WTC11 (cell line): ENCODE results near the gene SMIM41. TPM values are rescaled to one million over a fixed set of nuclear protein-coding genes. Genes with fewer than 3 reads are reported as not detected.

Experiments
- ATAC-seq: fragments of 200-7000 bp; cut with Tn5 transposase; 2 replicates; pipeline ENCODE4 v1.10.0; 2021; ENCODE audit warnings: mild to moderate bottlenecking, moderate library complexity
- CTCF ChIA-PET: fragments of 300-600 bp; sonication (Branson Sonifier 250); formaldehyde crosslinking; loops from one replicate; lab custom pipeline; 2021; ENCODE audit warnings: antibody characterized with exemption; lab: Charles Lee
- POLR2A ChIA-PET: fragments of 350-600 bp; sonication (Branson Sonifier 250); formaldehyde crosslinking; loops from one replicate; lab custom pipeline; 2021; ENCODE audit warnings: antibody characterized with exemption; lab: Charles Lee
- DNase-seq: peaks from one replicate; pipeline ENCODE4 v3.0.0; 2021; ENCODE audit warnings: low spot score
- H3K27ac Mint-ChIP-seq: 2 replicates; pipeline ENCODE4 v1.8.0; 2021; ENCODE audit warnings: mixed read lengths
- H3K27me3 Mint-ChIP-seq: 2 replicates; pipeline ENCODE4 v1.8.0; 2021; ENCODE audit warnings: low read depth, mild to moderate bottlenecking, moderate library complexity, mixed read lengths
- H3K36me3 Mint-ChIP-seq: 2 replicates; pipeline ENCODE4 v1.8.0; 2021; ENCODE audit warnings: mixed read lengths
- H3K4me1 Mint-ChIP-seq: 2 replicates; pipeline ENCODE4 v1.8.0; 2022; ENCODE audit warnings: mixed read lengths
- H3K4me3 Mint-ChIP-seq: 2 replicates; pipeline ENCODE4 v1.8.0; 2021; ENCODE audit warnings: mild to moderate bottlenecking, moderate library complexity, mixed read lengths
- H3K9me3 Mint-ChIP-seq: 2 replicates; pipeline ENCODE4 v1.8.0; 2021; ENCODE audit warnings: mixed read lengths
- CREB1 ChIP-seq: sonication (generic); formaldehyde crosslinking; IDR thresholded peaks from 2 replicates; pipeline ENCODE4 v1.8.0; 2023; ENCODE audit warnings: mild to moderate bottlenecking, missing genetic modification reagents
- CREM ChIP-seq: sonication (generic); formaldehyde crosslinking; IDR thresholded peaks from 2 replicates; pipeline ENCODE4 v1.8.1; 2022; ENCODE audit warnings: mild to moderate bottlenecking, missing genetic modification reagents, moderate library complexity
- EMX1 ChIP-seq: fragments of 250-450 bp; sonication (Bioruptor Pico); IDR thresholded peaks from 2 replicates; pipeline ENCODE4 v1.8.0; 2021; ENCODE audit warnings: mild to moderate bottlenecking
- FOXJ3 ChIP-seq: sonication (generic); formaldehyde crosslinking; IDR thresholded peaks from 2 replicates; pipeline ENCODE4 v1.9.0; 2021; ENCODE audit warnings: missing genetic modification reagents, mild to moderate bottlenecking, borderline replicate concordance
- HMGA2 ChIP-seq: fragments of 250-450 bp; sonication (Bioruptor Pico); IDR thresholded peaks from 2 replicates; pipeline ENCODE4 v1.4.0; 2021; ENCODE audit warnings: mild to moderate bottlenecking, moderate library complexity
- IRF2 ChIP-seq: sonication (generic); formaldehyde crosslinking; IDR thresholded peaks from 2 replicates; pipeline ENCODE4 v1.8.0; 2022; ENCODE audit warnings: low read depth, missing genetic modification reagents, borderline replicate concordance
- NFYB ChIP-seq: sonication (generic); formaldehyde crosslinking; conservative IDR thresholded peaks from 2 replicates; pipeline ENCODE4 v1.8.0; 2022; ENCODE audit warnings: low read depth, missing genetic modification reagents
- SP1 ChIP-seq: sonication (generic); formaldehyde crosslinking; conservative IDR thresholded peaks from 2 replicates; pipeline ENCODE4 v1.8.1; 2022; ENCODE audit warnings: missing genetic modification reagents
- TCF7 ChIP-seq: sonication (generic); formaldehyde crosslinking; IDR thresholded peaks from 2 replicates; pipeline ENCODE4 v1.8.0; 2022; ENCODE audit warnings: mild to moderate bottlenecking, low read depth, missing genetic modification reagents, moderate library complexity
- ZNF121 ChIP-seq: sonication (generic); formaldehyde crosslinking; IDR thresholded peaks from 2 replicates; pipeline ENCODE4 v1.8.0; 2023; ENCODE audit warnings: missing genetic modification reagents
- ZNF317 ChIP-seq: sonication (generic); formaldehyde crosslinking; IDR thresholded peaks from 2 replicates; pipeline ENCODE4 v1.8.1; 2023; ENCODE audit warnings: low read depth, mild to moderate bottlenecking, moderate library complexity, missing genetic modification reagents, borderline replicate concordance
- ZNF671 ChIP-seq: fragments of 250-450 bp; sonication (Bioruptor Pico); IDR thresholded peaks from 2 replicates; pipeline ENCODE4 v1.8.0; 2021; ENCODE audit warnings: mild to moderate bottlenecking
- total RNA-seq: library from RNA; stranded (reverse); gene quantifications from 3 replicates; pipeline ENCODE4 v1.2.3, GENCODE V29; 2021
- TF ChIP-seq, protein P1 (sequence below): sonication (generic); formaldehyde crosslinking; IDR thresholded peaks from 2 replicates; pipeline ENCODE4 v1.8.0; 2023; ENCODE audit warnings: missing genetic modification reagents, mild to moderate bottlenecking, borderline replicate concordance
- TF ChIP-seq, protein P2 (sequence below): sonication (generic); formaldehyde crosslinking; conservative IDR thresholded peaks from 2 replicates; pipeline ENCODE4 v1.8.1; 2022; ENCODE audit warnings: mild to moderate bottlenecking, missing genetic modification reagents
- TF ChIP-seq, protein P3 (sequence below): fragments of 250-450 bp; sonication (Bioruptor Pico); IDR thresholded peaks from 2 replicates; pipeline ENCODE4 v1.9.0; 2021; ENCODE audit warnings: mild to moderate bottlenecking, borderline replicate concordance
- TF ChIP-seq, protein P4 (sequence below): sonication (generic); formaldehyde crosslinking; IDR thresholded peaks from 2 replicates; pipeline ENCODE4 v1.8.0; 2022; ENCODE audit warnings: mild to moderate bottlenecking, missing genetic modification reagents
- TF ChIP-seq, protein P5 (sequence below): sonication (generic); formaldehyde crosslinking; IDR thresholded peaks from 2 replicates; pipeline ENCODE4 v1.8.0; 2023; ENCODE audit warnings: missing genetic modification reagents
- TF ChIP-seq, protein P6 (sequence below): sonication (generic); formaldehyde crosslinking; IDR thresholded peaks from 2 replicates; pipeline ENCODE4 v1.8.1; 2022; ENCODE audit warnings: mild to moderate bottlenecking, missing genetic modification reagents, moderate library complexity, borderline replicate concordance
- TF ChIP-seq, protein P7 (sequence below): sonication (generic); formaldehyde crosslinking; IDR thresholded peaks from 2 replicates; pipeline ENCODE4 v1.8.1; 2022; ENCODE audit warnings: low read depth, mild to moderate bottlenecking, moderate library complexity, missing genetic modification reagents, borderline replicate concordance
- TF ChIP-seq, protein P8 (sequence below): sonication (generic); formaldehyde crosslinking; IDR thresholded peaks from 2 replicates; pipeline ENCODE4 v1.8.1; 2023; ENCODE audit warnings: mild to moderate bottlenecking, missing genetic modification reagents, moderate library complexity

The SMIM41 gene
- total RNA-seq, 1 experiment from 2014 or later = not detected

DNA sequence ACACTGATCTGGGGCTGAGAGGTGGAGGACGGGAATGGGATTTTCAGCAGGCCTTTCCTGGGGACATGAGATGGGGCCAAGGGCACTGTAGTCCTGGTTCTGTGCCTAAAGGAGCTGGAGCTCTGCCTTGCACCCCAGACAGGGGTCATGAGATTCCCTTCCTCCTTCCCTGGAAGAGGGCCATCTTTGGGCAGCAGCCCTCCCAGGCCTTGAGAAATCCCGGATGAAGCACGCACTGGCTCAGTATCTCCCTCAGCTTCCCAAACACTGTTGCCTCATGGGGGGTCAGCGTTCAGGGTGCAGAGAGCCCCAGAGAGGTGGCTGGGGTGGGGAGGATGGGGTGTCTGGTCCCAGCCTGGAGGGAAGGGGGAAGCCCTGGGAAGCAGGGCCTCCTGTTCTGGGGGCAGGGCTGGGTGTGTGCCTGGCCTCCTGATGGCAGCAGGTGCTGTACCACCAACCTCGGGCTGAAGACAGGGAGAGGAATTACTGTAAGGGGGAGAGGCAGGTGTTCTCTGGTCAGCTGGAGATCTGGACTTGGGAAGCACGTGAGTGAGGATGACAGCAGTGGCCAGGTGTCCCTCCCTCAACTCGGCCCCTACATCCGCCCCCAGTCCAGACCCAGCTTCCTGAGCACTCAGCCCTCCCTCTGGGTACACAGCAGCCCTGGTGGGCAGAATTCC lies 36.7 kb upstream of the SMIM41 start (continued):
- TF ChIP-seq, protein P1, sequence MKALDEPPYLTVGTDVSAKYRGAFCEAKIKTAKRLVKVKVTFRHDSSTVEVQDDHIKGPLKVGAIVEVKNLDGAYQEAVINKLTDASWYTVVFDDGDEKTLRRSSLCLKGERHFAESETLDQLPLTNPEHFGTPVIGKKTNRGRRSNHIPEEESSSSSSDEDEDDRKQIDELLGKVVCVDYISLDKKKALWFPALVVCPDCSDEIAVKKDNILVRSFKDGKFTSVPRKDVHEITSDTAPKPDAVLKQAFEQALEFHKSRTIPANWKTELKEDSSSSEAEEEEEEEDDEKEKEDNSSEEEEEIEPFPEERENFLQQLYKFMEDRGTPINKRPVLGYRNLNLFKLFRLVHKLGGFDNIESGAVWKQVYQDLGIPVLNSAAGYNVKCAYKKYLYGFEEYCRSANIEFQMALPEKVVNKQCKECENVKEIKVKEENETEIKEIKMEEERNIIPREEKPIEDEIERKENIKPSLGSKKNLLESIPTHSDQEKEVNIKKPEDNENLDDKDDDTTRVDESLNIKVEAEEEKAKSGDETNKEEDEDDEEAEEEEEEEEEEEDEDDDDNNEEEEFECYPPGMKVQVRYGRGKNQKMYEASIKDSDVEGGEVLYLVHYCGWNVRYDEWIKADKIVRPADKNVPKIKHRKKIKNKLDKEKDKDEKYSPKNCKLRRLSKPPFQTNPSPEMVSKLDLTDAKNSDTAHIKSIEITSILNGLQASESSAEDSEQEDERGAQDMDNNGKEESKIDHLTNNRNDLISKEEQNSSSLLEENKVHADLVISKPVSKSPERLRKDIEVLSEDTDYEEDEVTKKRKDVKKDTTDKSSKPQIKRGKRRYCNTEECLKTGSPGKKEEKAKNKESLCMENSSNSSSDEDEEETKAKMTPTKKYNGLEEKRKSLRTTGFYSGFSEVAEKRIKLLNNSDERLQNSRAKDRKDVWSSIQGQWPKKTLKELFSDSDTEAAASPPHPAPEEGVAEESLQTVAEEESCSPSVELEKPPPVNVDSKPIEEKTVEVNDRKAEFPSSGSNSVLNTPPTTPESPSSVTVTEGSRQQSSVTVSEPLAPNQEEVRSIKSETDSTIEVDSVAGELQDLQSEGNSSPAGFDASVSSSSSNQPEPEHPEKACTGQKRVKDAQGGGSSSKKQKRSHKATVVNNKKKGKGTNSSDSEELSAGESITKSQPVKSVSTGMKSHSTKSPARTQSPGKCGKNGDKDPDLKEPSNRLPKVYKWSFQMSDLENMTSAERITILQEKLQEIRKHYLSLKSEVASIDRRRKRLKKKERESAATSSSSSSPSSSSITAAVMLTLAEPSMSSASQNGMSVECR (CRISPR knock-in tag) = no peak
- TF ChIP-seq, protein P2, sequence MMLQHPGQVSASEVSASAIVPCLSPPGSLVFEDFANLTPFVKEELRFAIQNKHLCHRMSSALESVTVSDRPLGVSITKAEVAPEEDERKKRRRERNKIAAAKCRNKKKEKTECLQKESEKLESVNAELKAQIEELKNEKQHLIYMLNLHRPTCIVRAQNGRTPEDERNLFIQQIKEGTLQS (CRISPR knock-in tag) = no peak
- TF ChIP-seq, all 79 proteins: peak for 0

DNA sequence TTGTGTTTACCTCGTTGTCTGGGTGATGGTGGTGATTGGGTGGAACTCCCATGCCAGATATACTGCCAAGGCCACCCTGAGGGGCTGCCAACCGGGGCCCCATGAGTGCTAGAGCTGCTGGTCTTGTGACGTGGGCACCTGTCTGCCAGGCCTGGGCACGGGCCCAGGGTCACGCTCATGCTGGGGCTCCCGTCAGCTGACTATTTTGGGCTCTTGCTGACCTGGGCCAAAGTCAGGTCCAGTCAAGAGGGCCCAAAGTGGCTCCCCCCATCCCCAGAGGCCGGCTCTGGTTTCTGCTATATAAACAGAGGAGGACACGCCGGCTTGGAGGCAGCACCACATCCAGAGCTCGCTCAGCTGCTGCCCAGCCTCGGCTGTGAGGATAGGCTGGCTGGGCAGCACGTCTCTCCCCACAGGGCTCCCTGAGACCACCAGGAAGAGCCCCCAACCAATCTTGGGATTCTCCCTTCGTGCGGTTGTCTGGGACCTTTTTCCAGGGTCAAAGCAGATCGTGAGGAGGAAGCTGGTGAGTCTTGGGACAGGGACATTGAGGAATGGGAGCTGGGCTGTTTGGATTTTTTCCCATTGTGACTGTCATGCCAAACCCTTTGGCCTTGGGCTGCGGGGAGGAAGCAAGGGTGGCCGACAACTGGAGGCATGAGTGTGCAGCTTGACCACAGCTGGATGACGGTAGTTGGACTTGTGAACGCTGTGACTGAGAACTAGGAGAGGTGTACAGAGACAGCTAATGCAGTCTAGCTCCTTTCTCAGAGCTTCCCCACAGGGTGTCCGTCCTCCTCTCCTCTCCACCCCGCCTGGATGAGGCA lies 35.9 kb upstream of the SMIM41 start:
- CTCF ChIA-PET = interaction anchor here (0.9 to 6.6 kb wide), 5 partner anchors 12 to 76 kb away, joined by 3 to 57 read pairs (median 4); no protein-coding TSS in a partner anchor
- Mint-ChIP-seq H3K27me3 (peaks cover 15% of the 10 kb centered on the region), H3K4me1 (peaks cover 4% of the 10 kb centered on the region), H3K36me3 (no peaks in the 10 kb centered on the region), H3K9me3 (no peaks in the 10 kb centered on the region), H3K4me3 (no peak overlapping the region), H3K27ac (no peak overlapping the region; the same call in 1 of the 2 replicates)
- ATAC-seq (no peak), DNase-seq (no peak)
- POLR2A ChIA-PET = interaction anchor here (1.4 kb wide), 1 partner anchor 11 kb away, joined by 6 read pairs; no protein-coding TSS in a partner anchor
- TF ChIP-seq, protein P3, sequence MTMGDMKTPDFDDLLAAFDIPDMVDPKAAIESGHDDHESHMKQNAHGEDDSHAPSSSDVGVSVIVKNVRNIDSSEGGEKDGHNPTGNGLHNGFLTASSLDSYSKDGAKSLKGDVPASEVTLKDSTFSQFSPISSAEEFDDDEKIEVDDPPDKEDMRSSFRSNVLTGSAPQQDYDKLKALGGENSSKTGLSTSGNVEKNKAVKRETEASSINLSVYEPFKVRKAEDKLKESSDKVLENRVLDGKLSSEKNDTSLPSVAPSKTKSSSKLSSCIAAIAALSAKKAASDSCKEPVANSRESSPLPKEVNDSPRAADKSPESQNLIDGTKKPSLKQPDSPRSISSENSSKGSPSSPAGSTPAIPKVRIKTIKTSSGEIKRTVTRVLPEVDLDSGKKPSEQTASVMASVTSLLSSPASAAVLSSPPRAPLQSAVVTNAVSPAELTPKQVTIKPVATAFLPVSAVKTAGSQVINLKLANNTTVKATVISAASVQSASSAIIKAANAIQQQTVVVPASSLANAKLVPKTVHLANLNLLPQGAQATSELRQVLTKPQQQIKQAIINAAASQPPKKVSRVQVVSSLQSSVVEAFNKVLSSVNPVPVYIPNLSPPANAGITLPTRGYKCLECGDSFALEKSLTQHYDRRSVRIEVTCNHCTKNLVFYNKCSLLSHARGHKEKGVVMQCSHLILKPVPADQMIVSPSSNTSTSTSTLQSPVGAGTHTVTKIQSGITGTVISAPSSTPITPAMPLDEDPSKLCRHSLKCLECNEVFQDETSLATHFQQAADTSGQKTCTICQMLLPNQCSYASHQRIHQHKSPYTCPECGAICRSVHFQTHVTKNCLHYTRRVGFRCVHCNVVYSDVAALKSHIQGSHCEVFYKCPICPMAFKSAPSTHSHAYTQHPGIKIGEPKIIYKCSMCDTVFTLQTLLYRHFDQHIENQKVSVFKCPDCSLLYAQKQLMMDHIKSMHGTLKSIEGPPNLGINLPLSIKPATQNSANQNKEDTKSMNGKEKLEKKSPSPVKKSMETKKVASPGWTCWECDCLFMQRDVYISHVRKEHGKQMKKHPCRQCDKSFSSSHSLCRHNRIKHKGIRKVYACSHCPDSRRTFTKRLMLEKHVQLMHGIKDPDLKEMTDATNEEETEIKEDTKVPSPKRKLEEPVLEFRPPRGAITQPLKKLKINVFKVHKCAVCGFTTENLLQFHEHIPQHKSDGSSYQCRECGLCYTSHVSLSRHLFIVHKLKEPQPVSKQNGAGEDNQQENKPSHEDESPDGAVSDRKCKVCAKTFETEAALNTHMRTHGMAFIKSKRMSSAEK = no peak
- TF ChIP-seq, protein P4, sequence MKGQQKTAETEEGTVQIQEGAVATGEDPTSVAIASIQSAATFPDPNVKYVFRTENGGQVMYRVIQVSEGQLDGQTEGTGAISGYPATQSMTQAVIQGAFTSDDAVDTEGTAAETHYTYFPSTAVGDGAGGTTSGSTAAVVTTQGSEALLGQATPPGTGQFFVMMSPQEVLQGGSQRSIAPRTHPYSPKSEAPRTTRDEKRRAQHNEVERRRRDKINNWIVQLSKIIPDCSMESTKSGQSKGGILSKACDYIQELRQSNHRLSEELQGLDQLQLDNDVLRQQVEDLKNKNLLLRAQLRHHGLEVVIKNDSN (CRISPR knock-in tag) = no peak
- no peak for TF ChIP-seq ZNF121 (CRISPR knock-in tag)
- no peak for TF ChIP-seq EMX1 (CRISPR knock-in tag)
- TF ChIP-seq CREM = no peak
- TF ChIP-seq SP1 (CRISPR knock-in tag) = no peak
- no peak for TF ChIP-seq NFYB (CRISPR knock-in tag)
- TF ChIP-seq, protein P5, sequence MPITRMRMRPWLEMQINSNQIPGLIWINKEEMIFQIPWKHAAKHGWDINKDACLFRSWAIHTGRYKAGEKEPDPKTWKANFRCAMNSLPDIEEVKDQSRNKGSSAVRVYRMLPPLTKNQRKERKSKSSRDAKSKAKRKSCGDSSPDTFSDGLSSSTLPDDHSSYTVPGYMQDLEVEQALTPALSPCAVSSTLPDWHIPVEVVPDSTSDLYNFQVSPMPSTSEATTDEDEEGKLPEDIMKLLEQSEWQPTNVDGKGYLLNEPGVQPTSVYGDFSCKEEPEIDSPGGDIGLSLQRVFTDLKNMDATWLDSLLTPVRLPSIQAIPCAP = no peak
- no peak for TF ChIP-seq ZNF671 (CRISPR knock-in tag)
- TF ChIP-seq, protein P6, sequence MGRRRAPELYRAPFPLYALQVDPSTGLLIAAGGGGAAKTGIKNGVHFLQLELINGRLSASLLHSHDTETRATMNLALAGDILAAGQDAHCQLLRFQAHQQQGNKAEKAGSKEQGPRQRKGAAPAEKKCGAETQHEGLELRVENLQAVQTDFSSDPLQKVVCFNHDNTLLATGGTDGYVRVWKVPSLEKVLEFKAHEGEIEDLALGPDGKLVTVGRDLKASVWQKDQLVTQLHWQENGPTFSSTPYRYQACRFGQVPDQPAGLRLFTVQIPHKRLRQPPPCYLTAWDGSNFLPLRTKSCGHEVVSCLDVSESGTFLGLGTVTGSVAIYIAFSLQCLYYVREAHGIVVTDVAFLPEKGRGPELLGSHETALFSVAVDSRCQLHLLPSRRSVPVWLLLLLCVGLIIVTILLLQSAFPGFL = no peak
- TF ChIP-seq ZNF317 (CRISPR knock-in tag) = no peak
- TF ChIP-seq, protein P7, sequence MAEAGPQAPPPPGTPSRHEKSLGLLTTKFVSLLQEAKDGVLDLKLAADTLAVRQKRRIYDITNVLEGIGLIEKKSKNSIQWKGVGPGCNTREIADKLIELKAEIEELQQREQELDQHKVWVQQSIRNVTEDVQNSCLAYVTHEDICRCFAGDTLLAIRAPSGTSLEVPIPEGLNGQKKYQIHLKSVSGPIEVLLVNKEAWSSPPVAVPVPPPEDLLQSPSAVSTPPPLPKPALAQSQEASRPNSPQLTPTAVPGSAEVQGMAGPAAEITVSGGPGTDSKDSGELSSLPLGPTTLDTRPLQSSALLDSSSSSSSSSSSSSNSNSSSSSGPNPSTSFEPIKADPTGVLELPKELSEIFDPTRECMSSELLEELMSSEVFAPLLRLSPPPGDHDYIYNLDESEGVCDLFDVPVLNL (CRISPR knock-in tag) = no peak
- TF ChIP-seq HMGA2 = no peak
- TF ChIP-seq, protein P8, sequence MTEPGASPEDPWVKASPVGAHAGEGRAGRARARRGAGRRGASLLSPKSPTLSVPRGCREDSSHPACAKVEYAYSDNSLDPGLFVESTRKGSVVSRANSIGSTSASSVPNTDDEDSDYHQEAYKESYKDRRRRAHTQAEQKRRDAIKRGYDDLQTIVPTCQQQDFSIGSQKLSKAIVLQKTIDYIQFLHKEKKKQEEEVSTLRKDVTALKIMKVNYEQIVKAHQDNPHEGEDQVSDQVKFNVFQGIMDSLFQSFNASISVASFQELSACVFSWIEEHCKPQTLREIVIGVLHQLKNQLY (CRISPR knock-in tag) = no peak
- no peak for TF ChIP-seq TCF7 (CRISPR knock-in tag)
- no peak for TF ChIP-seq CREB1 (CRISPR knock-in tag)
- TF ChIP-seq FOXJ3 (CRISPR knock-in tag) = no peak
- no peak for TF ChIP-seq IRF2 (CRISPR knock-in tag)
